Astrocyte of the spinal cord (primary cell): Measurements from ENCODE around the gene ANKAR.
"Not testable (repeated sequence)": the region's sequence is repeated elsewhere in the genome, so short reads cannot be mapped to it uniquely, and the experiment has no call there.

ENCODE experiments used
- DNase-seq: peaks from one replicate; pipeline ENCODE4 v3.0.0; 2011; ENCODE audit warnings: low read depth, low spot score
- H3K4me3 ChIP-seq: 2 replicates; pipeline ENCODE4 v1.5.1; 2011; ENCODE audit warnings: low read depth, mild to moderate bottlenecking, low read length, moderate library complexity
- in situ Hi-C: cut with HindIII; loops from 2 replicates; pipeline ENCODE4 v1.10.0; 2017; ENCODE audit warnings: low sequenced_read_pairs
- TF ChIP-seq, protein P1 (sequence below): IDR thresholded peaks from 2 replicates; pipeline ENCODE4 v1.5.1; 2012; ENCODE audit warnings: low read depth, mild to moderate bottlenecking, low read length, inconsistent platforms

The ANKAR gene

DNA sequence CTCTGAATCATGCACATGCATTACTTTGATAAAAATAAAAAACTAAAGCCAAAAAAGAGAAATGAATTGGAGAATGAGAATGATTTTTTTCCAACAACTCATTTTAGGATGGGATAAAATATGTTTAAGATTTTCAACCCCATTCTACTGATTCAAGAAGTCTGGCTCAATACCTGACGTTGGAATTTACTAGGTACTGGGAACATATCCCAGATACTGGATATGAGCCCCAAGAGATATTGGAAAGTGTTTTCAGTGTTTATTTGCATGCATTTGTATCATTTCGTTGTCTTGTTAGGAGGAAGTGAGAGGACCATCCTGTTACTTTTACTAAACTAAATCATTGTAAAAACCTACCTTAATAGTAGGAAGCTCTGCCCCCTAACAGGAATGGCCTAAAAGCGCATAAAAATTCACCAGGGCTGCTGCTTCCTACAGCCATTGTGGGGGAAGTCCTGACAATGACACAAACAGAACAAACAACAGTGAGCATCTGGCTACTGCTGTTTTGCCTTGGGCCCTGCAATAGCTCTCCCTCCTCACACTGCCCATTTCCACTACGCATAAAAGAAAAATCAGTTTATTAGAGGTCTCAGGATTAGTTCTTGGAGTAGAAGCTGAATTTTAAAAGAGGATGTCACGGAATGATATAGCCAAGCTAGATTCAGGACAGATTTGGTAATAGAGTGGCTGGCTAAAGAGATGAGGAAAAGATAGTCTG is 35.2 kb downstream of the ANKAR start:
- H3K4me3 ChIP-seq = no peak overlapping the region
- DNase-seq = no peak
- in situ Hi-C loops = no loop called here

DNA sequence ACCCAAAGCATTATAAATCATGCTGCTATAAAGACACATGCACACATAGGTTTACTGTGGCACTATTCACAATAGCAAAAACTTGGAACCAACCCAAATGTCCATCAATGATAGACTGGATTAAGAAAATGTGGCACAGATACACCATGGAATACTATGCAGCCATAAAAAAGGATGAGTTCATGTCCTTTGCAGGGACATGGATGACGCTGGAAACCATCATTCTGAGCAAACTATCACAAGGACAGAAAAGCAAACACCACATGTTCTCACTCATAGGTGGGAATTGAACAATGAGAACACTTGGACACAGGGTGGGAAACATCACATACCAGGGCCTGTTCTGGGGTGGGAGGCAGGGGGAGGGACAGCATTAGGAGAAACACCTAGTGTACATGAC is 43.1 kb downstream of the ANKAR start:
- DNase-seq, H3K4me3 ChIP-seq, in situ Hi-C loops: not testable (repeated sequence)

More for the DNA sequence above, 35.2 kb downstream of the ANKAR start:
- TF ChIP-seq, protein P1, sequence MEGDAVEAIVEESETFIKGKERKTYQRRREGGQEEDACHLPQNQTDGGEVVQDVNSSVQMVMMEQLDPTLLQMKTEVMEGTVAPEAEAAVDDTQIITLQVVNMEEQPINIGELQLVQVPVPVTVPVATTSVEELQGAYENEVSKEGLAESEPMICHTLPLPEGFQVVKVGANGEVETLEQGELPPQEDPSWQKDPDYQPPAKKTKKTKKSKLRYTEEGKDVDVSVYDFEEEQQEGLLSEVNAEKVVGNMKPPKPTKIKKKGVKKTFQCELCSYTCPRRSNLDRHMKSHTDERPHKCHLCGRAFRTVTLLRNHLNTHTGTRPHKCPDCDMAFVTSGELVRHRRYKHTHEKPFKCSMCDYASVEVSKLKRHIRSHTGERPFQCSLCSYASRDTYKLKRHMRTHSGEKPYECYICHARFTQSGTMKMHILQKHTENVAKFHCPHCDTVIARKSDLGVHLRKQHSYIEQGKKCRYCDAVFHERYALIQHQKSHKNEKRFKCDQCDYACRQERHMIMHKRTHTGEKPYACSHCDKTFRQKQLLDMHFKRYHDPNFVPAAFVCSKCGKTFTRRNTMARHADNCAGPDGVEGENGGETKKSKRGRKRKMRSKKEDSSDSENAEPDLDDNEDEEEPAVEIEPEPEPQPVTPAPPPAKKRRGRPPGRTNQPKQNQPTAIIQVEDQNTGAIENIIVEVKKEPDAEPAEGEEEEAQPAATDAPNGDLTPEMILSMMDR = no peak

DNA sequence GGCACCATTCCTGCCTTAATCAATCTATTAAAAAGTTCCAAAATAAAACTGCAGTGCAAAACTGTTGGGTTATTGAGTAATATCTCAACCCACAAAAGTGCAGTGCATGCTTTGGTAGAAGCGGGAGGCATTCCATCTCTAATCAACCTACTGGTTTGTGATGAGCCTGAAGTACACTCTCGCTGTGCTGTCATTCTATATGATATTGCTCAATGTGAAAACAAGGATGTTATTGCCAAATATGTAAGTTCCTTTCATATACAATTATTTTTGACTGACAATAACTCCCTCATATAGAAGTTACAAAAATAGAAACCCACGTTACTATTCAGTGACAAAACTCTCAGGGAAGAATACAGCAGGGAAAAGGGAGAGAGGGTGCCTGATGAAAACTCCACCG is 45.1 kb downstream of the ANKAR start:
- TF ChIP-seq, protein P1 = no peak
- in situ Hi-C loops = no loop called here
- no peak for DNase-seq
- H3K4me3 ChIP-seq = no peak overlapping the region

DNA sequence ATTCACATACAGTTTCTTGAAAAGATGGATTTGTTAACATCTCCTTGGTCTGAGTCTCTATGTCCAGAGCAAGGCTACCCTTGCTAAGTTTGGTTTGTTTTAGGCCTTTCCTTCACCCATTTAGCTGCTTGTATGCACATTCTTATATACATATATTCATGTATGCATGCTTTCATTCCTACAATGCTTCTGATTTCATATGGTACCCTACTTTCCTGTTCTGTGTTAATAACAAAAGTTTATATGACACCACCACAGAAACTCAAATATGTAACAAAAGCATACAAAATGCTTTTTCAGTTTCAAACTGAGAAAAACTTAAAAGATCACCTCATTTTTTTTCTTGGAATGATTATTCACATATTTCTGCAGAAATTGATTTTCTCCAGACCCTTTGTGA is 48.7 kb downstream of the ANKAR start:
- in situ Hi-C loops = no loop called here
- TF ChIP-seq, protein P1 = no peak
- DNase-seq = no peak
- no peak overlapping the region for H3K4me3 ChIP-seq
